GM19324 (cell line): ENCODE measurements around the gene GIPR.
"Not testable (repeated sequence)": the region's sequence is repeated elsewhere in the genome, so short reads cannot be mapped to it uniquely, and the experiment has no call there.

Source experiments
- ATAC-seq: cut with Tn5 transposase; IDR thresholded peaks from one replicate; pipeline ENCODE4 v1.9.1; 2021; ENCODE audit warnings: mild to moderate bottlenecking, moderate library complexity; ENCODE audit not compliant: unreplicated experiment, low FRiP score

GIPR gene

GRCh38 chr19:45667620-45668341 lies at the start of gene GIPR:
GIPR (plus strand) TSS chr19:45668221; CDS start chr19:45669521, 1,300 bp downstream.
- ATAC-seq, result peak; percentile 27

- ATAC-seq, result no peak
Measured at GRCh38 chr19:45621389-45621788, 46.6 kb upstream of the GIPR start.

GRCh38 chr19:45621976-45622503 lies 46.0 kb upstream of the GIPR start:
- no peak for ATAC-seq

GRCh38 chr19:45623984-45624383 lies 44.0 kb upstream of the GIPR start:
- ATAC-seq, result no peak

- ATAC-seq, result not testable (repeated sequence)
Measured at GRCh38 chr19:45628219-45628618, 39.8 kb upstream of the GIPR start.

- no peak for ATAC-seq
Measured at GRCh38 chr19:45629704-45630103, 38.3 kb upstream of the GIPR start.

- ATAC-seq, result no peak
Measured at GRCh38 chr19:45630463-45630862, 37.6 kb upstream of the GIPR start.

- no peak for ATAC-seq
Measured at GRCh38 chr19:45632468-45633196, 35.4 kb upstream of the GIPR start.

- no peak for ATAC-seq
Measured at GRCh38 chr19:45636275-45636674, 31.7 kb upstream of the GIPR start.

- ATAC-seq, result no peak
Measured at GRCh38 chr19:45636902-45637301, 31.1 kb upstream of the GIPR start.

- no peak for ATAC-seq
Measured at GRCh38 chr19:45637890-45638667, 29.9 kb upstream of the GIPR start.

- no peak for ATAC-seq
Measured at GRCh38 chr19:45638930-45639729, 28.9 kb upstream of the GIPR start, which contains the start of gene EML2. EML2 (minus strand) TSS chr19:45639397; CDS start chr19:45639376, 21 bp downstream.

- no peak for ATAC-seq
Measured at GRCh38 chr19:45640849-45641273, 27.2 kb upstream of the GIPR start.

GRCh38 chr19:45641274-45642105 lies 26.5 kb upstream of the GIPR start:
- peak; percentile 30 for ATAC-seq

GRCh38 chr19:45643024-45643926 lies 24.7 kb upstream of the GIPR start:
- no peak for ATAC-seq

GRCh38 chr19:45643927-45644771 lies 23.9 kb upstream of the GIPR start:
- ATAC-seq, result no peak

- ATAC-seq, result no peak
Measured at GRCh38 chr19:45645068-45645630, 22.9 kb upstream of the GIPR start.
